Suprapubic skin (tissue), 4 donors: Measurements from ENCODE around the gene JKAMP.

ENCODE experiments used
- EP300 ChIP-seq: sonication (generic); formaldehyde crosslinking; IDR thresholded peaks from one replicate; pipeline ENCODE4 v1.6.1; 2017; ENCODE audit warnings: antibody characterized with exemption
- POLR2AphosphoS5 ChIP-seq, 3 donors: sonication (generic); formaldehyde crosslinking; IDR thresholded peaks; one replicate each; pipeline ENCODE4 v1.6.1; 2017; ENCODE audit warnings: antibody characterized with exemption in 3 of 3
- TF ChIP-seq, protein P1 (sequence below), 2 donors: fragments of 200-600 bp in 1 of 2; fragments of 450-650 bp in 1 of 2; sonication (generic) in 1 of 2; IDR thresholded peaks; one replicate each; pipeline ENCODE4 v1.5.1; 2016 to 2019; ENCODE audit warnings: antibody characterized with exemption in 2 of 2, mild to moderate bottlenecking in 1 of 2, moderate library complexity in 1 of 2

- TF ChIP-seq, protein P1, sequence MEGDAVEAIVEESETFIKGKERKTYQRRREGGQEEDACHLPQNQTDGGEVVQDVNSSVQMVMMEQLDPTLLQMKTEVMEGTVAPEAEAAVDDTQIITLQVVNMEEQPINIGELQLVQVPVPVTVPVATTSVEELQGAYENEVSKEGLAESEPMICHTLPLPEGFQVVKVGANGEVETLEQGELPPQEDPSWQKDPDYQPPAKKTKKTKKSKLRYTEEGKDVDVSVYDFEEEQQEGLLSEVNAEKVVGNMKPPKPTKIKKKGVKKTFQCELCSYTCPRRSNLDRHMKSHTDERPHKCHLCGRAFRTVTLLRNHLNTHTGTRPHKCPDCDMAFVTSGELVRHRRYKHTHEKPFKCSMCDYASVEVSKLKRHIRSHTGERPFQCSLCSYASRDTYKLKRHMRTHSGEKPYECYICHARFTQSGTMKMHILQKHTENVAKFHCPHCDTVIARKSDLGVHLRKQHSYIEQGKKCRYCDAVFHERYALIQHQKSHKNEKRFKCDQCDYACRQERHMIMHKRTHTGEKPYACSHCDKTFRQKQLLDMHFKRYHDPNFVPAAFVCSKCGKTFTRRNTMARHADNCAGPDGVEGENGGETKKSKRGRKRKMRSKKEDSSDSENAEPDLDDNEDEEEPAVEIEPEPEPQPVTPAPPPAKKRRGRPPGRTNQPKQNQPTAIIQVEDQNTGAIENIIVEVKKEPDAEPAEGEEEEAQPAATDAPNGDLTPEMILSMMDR (IDR thresholded peaks at IDR 0.05): no peak
- TF ChIP-seq POLR2AphosphoS5 (IDR thresholded peaks at IDR 0.05) (no peak), EP300 (no peak)
Measured at GRCh38 chr14:59450716-59451115, 33.6 kb upstream of the JKAMP start.
